Cerebellar nuclear complex (tissue), 1 donor: ENCODE data around the gene CDC42EP5.
A peak's percentile ranks its signal among the peaks of the same experiment; 100 is the strongest.

ENCODE experiments used
- DNase-seq, 2 experiments: peaks; one replicate each; lab custom pipeline; 2025; lab: John Stamatoyannopoulos, UW

CDC42EP5 gene

GRCh38 chr19:54462047-54462654, 10.9 kb downstream of the CDC42EP5 start:
- DNase-seq: no peak

- DNase-seq: no peak
Observed at GRCh38 chr19:54461613-54462012, 11.5 kb downstream of the CDC42EP5 start.

GRCh38 chr19:54461210-54461609, 11.9 kb downstream of the CDC42EP5 start:
- no peak for DNase-seq

GRCh38 chr19:54460230-54461005, 12.7 kb downstream of the CDC42EP5 start:
- no peak for DNase-seq

- DNase-seq: no peak
Observed at GRCh38 chr19:54459282-54460229, 13.5 kb downstream of the CDC42EP5 start.

GRCh38 chr19:54458648-54459281, 14.3 kb downstream of the CDC42EP5 start:
- DNase-seq: no peak

GRCh38 chr19:54457773-54458647, 15.1 kb downstream of the CDC42EP5 start:
- no peak for DNase-seq

- no peak for DNase-seq
Observed at GRCh38 chr19:54456423-54457373, 16.4 kb downstream of the CDC42EP5 start.

- no peak for DNase-seq
Observed at GRCh38 chr19:54455786-54456422, 17.2 kb downstream of the CDC42EP5 start.

GRCh38 chr19:54454781-54455675, 18.1 kb downstream of the CDC42EP5 start:
- no peak for DNase-seq

GRCh38 chr19:54453921-54454780, 18.9 kb downstream of the CDC42EP5 start:
- no peak for DNase-seq

GRCh38 chr19:54452626-54453025, 20.5 kb downstream of the CDC42EP5 start:
- no peak for DNase-seq

- DNase-seq: no peak
Observed at GRCh38 chr19:54451997-54452396, 21.1 kb downstream of the CDC42EP5 start.

- no peak for DNase-seq
Observed at GRCh38 chr19:54451331-54451871, 21.7 kb downstream of the CDC42EP5 start.

GRCh38 chr19:54449701-54450069, 23.4 kb downstream of the CDC42EP5 start:
- DNase-seq: no peak

GRCh38 chr19:54448774-54449700, 24.1 kb downstream of the CDC42EP5 start, which contains the start of gene LENG8:
Gene LENG8, plus strand, starts transcription at chr19:54449199. Its CDS starts 2,146 bp downstream, at chr19:54451345.
- peak; percentile 77 to 87 for DNase-seq
